ENCODE results near the gene AMN1.
A peak's percentile ranks its signal among the peaks of the same experiment; 100 is the strongest.
"Not testable (repeated sequence)": the region's sequence is repeated elsewhere in the genome, so short reads cannot be mapped to it uniquely, and the experiment has no call there.

The AMN1 gene

DNA sequence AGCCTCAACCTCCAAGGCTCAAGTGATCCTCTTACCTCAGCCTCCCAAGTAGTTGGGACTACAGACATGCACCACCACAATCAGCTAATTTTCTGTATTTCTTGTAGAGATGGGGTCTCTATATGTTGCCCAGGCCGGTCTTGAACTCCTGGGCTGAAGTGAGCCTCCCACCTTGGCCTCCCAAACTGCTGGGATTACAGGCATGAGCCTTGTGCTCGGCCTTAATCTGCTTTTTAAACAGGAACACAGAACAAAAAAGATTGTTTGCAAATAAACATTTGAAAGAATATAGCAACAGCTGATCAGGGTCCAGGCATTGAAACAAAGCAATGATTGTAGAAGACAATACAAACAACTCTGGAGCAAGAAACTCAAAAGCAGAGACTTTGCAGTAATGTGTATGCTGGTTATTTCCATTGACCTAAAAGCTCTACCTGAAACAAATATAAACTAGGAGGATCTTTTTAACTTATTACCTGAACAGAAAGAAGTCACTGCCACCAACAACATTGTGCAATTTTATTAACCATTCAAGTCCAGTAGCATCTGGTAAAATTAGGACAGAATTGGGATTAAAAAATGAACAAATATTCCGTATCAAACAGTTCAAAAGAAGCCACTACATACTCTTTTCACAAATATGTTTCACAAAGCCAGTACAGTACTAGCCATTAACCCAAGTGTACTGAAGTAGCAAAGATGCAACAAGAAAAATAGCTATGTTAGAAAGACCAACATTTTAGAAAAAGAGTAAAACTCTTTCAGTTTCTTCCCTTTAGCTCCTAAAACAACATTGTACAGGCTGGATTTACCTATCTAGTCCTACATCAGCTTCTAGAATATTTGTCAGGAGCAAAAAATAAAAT lies 14.2 kb downstream of the AMN1 start:
- no peak for DNase-seq (ENCODE audit: low read depth)
- H3K4me1 ChIP-seq (ENCODE audit: control insufficient read depth, insufficient read depth, low read length) = no peaks in the 10 kb centered on the region
- H3K9ac ChIP-seq (ENCODE audit: low read length) = no peak overlapping the region
- H3K27me3 ChIP-seq (replicated peaks; ENCODE audit: control insufficient read depth, insufficient read depth, low read length) = no peaks in the 10 kb centered on the region
- no peaks in the 10 kb centered on the region for H3K36me3 ChIP-seq (ENCODE audit: control insufficient read depth, insufficient read depth, low read length, severe bottlenecking)
- H3K9me3 ChIP-seq (ENCODE audit: control insufficient read depth, low read length) = no peaks in the 10 kb centered on the region
- H3K4me3 ChIP-seq (ENCODE audit: low read length) = no peak overlapping the region

DNA sequence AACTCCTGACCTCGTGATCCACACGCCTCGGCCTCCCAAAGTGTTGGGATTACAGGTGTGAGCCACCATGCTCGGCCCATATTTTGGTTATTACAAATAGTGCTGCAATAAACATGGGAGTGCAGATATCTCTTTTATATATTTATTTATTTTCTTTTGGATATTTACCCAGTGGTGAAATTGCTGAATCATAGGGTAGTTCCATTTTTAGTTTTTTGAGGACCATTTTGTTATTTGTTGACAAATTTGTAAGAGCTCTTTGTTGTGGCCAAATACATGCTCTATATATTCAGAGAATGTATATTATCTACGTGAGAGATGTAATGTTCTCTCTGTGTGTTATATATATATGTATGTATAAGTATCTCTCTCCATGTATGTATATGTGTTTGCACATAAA lies 15.9 kb downstream of the AMN1 start:
- Histone ChIP-seq H3K36me3 (ENCODE audit: control insufficient read depth, insufficient read depth, low read length, severe bottlenecking) (no peaks in the 10 kb centered on the region), H3K9ac (ENCODE audit: low read length) (no peak overlapping the region), H3K9me3 (ENCODE audit: control insufficient read depth, low read length) (no peaks in the 10 kb centered on the region), H3K27me3 (replicated peaks; ENCODE audit: control insufficient read depth, insufficient read depth, low read length) (no peaks in the 10 kb centered on the region), H3K4me1 (ENCODE audit: control insufficient read depth, insufficient read depth, low read length) (no peaks in the 10 kb centered on the region), H3K4me3 (ENCODE audit: low read length) (no peak overlapping the region)
- DNase-seq (ENCODE audit: low read depth) = no peak

DNA sequence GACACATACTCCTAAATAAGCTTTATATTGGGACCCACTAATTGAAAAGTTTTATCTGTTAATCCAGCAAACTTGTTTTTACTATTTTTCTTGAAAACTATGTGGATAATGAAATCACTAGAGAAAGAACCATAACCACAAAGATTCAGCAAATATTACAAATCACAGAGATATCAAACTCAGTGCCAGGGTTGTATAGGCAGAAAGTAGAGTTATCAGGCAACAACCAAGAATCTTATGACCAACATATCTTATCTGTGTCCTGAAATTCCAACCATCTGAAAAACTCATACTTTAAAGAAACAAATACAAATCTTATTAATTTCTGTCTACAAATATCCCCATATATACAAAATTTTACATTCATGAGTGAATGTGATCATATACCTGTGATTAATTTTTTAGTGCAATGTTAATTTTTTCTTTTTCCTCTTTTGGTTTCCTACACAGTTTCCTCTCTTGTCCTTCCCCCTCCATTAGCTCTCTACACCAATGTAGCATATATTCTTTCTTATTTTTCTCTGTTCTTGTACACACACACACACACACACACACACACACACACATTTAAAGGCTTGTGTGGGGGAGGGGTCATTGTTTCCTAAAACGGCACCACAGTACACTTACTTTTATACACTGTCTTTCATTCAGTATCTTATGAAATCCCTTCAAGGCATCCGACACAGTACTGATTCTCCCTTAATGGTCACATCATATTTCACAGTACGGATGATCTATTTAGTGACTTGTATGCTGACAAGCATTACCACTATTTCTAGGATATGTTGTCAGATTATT lies 18.6 kb downstream of the AMN1 start:
- DNase-seq (ENCODE audit: low read depth) = no peak
- no peaks in the 10 kb centered on the region for H3K9me3 ChIP-seq (ENCODE audit: control insufficient read depth, low read length)
- no peak overlapping the region for H3K9ac ChIP-seq (ENCODE audit: low read length)
- H3K4me1 ChIP-seq (ENCODE audit: control insufficient read depth, insufficient read depth, low read length) = no peaks in the 10 kb centered on the region
- no peak overlapping the region for H3K4me3 ChIP-seq (ENCODE audit: low read length)
- peaks cover 3% of the 10 kb centered on the region for H3K36me3 ChIP-seq (ENCODE audit: control insufficient read depth, insufficient read depth, low read length, severe bottlenecking)
- H3K27me3 ChIP-seq (replicated peaks; ENCODE audit: control insufficient read depth, insufficient read depth, low read length) = no peaks in the 10 kb centered on the region

DNA sequence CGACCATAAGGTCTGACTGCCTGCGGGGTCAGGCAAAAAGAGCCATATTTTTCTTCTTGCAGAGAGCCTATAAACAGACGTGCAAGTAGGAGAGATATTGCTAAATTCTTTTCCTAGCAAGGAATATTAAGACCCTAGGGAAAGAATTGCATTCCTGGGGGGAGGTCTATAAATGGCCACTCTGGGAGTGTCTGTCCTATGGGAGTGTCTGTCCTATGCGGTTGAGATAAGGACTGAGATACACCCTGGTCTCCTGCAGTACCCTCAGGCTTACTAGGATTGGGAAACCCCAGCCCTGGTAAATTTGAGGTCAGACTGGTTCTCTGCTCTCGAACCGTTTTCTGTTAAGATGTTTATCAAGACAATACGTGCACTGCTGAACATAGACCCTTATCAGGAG lies 20.7 kb downstream of the AMN1 start:
- not testable (repeated sequence) for H3K27me3 ChIP-seq (replicated peaks; ENCODE audit: control insufficient read depth, insufficient read depth, low read length); H3K9me3 ChIP-seq (ENCODE audit: control insufficient read depth, low read length); H3K9ac ChIP-seq (ENCODE audit: low read length); DNase-seq (ENCODE audit: low read depth); H3K4me3 ChIP-seq (ENCODE audit: low read length); H3K36me3 ChIP-seq (ENCODE audit: control insufficient read depth, insufficient read depth, low read length, severe bottlenecking); H3K4me1 ChIP-seq (ENCODE audit: control insufficient read depth, insufficient read depth, low read length)

DNA sequence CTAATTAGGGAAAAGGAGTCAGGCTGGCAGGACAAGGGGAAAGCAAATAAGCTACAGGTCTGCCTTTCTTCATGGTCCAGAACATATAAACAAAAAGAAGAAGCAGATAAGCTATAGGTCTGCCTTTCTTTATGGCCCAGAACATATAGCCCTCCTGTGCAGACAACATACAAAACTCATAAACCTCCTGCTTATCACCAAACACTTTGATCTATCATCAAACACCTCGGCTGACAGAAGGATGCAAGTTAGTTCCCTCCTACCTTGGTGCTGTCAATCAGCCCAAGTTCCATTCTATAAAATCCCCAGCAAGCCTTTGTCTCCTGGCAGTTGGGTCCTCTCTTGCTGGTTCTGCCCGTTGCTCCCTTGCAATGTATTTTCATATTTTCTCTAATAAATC lies 23.2 kb downstream of the AMN1 start:
- no peaks in the 10 kb centered on the region for H3K27me3 ChIP-seq (replicated peaks; ENCODE audit: control insufficient read depth, insufficient read depth, low read length)

DNA sequence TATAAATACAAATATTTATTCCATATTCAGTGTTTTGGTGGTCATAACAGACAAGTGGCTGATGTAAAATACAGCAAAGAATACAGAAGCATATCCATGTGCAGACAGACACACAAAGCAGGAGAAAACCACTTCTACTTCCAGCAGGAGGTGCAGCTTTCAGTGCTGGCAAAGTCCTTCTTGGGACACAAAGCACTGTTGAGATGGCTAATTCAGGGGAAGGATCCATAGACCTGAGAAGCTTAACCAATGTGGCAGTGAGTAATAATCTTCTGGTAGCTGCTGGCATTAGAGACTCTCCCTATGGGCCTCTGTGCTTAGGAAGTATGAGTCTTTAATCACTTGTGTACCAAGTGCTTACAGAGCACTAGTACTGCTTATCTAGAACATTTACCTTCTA lies 26.8 kb downstream of the AMN1 start:
- Histone ChIP-seq H3K27me3 (replicated peaks; ENCODE audit: control insufficient read depth, insufficient read depth, low read length) (no peaks in the 10 kb centered on the region), H3K4me3 (ENCODE audit: low read length) (no peak overlapping the region), H3K9me3 (ENCODE audit: control insufficient read depth, low read length) (no peaks in the 10 kb centered on the region), H3K9ac (ENCODE audit: low read length) (no peak overlapping the region), H3K36me3 (ENCODE audit: control insufficient read depth, insufficient read depth, low read length, severe bottlenecking) (peaks cover 5% of the 10 kb centered on the region), H3K4me1 (ENCODE audit: control insufficient read depth, insufficient read depth, low read length) (peaks cover 5% of the 10 kb centered on the region)
- no peak for DNase-seq (ENCODE audit: low read depth)

More for the DNA sequence above, 23.2 kb downstream of the AMN1 start:
- DNase-seq (ENCODE audit: low read depth) = no peak
- Histone ChIP-seq H3K36me3 (ENCODE audit: control insufficient read depth, insufficient read depth, low read length, severe bottlenecking) (peaks cover 3% of the 10 kb centered on the region), H3K4me3 (ENCODE audit: low read length) (no peak overlapping the region), H3K4me1 (ENCODE audit: control insufficient read depth, insufficient read depth, low read length) (peaks cover 5% of the 10 kb centered on the region), H3K9ac (ENCODE audit: low read length) (no peak overlapping the region), H3K9me3 (ENCODE audit: control insufficient read depth, low read length) (no peaks in the 10 kb centered on the region)

DNA sequence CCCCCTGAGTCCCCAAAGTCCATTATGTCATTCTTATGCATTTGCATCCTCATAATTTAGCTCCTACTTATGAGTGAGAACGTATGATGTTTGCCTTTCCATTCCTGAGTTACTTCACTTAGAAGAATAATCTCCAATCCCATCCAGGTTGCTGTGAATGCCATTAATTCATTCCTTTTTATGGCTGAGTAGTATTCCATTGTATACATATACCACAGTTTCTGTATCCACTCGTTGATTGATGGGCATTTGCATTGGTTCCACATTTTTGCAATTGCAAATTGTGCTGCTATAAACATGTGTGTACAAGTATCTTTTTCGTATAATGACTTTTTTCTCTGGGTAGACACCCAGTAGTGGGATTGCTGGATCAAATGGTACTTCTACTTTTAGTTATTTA lies 38.9 kb downstream of the AMN1 start:
- not testable (repeated sequence) for H3K27me3 ChIP-seq (replicated peaks; ENCODE audit: control insufficient read depth, insufficient read depth, low read length); H3K4me1 ChIP-seq (ENCODE audit: control insufficient read depth, insufficient read depth, low read length); H3K9me3 ChIP-seq (ENCODE audit: control insufficient read depth, low read length)

DNA sequence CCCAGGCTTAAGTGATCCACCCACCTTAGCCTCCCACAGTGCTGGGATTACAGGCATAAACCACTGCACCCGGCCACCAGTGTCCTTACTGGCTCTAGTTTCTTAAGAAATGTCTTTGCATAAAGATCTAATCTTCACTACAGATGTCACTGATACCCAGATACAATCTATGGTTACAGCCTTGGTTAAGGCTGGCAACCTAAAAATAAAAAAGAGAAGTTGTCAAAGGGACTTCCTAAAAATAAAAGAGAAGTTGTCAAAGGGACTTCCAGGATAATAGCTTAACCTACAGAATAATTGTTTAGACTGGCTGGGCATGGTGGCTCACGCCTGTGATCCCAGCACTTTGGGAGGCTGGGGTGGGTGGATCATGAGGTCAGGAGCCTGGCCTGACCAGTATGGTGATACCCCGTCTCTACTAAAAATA lies 41.7 kb downstream of the AMN1 start:
- H3K4me1 ChIP-seq (ENCODE audit: control insufficient read depth, insufficient read depth, low read length) = no peaks in the 10 kb centered on the region
- no peaks in the 10 kb centered on the region for H3K27me3 ChIP-seq (replicated peaks; ENCODE audit: control insufficient read depth, insufficient read depth, low read length)
- no peak overlapping the region for H3K9ac ChIP-seq (ENCODE audit: low read length)
- peaks cover 23% of the 10 kb centered on the region for H3K9me3 ChIP-seq (ENCODE audit: control insufficient read depth, low read length)
- DNase-seq (ENCODE audit: low read depth) = no peak
- no peak overlapping the region for H3K4me3 ChIP-seq (ENCODE audit: low read length)
- no peaks in the 10 kb centered on the region for H3K36me3 ChIP-seq (ENCODE audit: control insufficient read depth, insufficient read depth, low read length, severe bottlenecking)

More for the DNA sequence above, 38.9 kb downstream of the AMN1 start:
- H3K36me3 ChIP-seq (ENCODE audit: control insufficient read depth, insufficient read depth, low read length, severe bottlenecking); H3K4me3 ChIP-seq (ENCODE audit: low read length); H3K9ac ChIP-seq (ENCODE audit: low read length); DNase-seq (ENCODE audit: low read depth): not testable (repeated sequence)

DNA sequence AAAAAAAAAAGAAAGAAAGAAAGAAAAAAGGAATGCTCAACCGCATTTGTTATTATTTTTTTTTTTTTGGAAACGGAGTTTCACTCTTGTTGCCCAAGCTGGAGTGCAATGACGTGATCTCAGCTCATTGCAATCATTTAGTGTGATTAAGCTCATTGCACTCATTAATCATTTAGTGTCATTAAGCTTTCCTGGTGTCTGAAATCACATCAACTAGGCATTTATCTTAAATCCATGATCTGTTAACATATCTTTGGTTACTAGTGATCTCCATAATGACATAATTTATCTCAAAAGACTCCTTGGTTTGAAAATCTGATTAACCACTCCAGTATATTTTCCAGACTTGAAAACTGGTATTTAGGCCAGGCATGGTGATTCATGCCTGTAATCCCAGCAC lies 43.0 kb downstream of the AMN1 start:
- Histone ChIP-seq H3K4me3 (ENCODE audit: low read length) (no peak overlapping the region), H3K9me3 (ENCODE audit: control insufficient read depth, low read length) (peaks cover 23% of the 10 kb centered on the region), H3K4me1 (ENCODE audit: control insufficient read depth, insufficient read depth, low read length) (no peaks in the 10 kb centered on the region), H3K9ac (ENCODE audit: low read length) (no peak overlapping the region), H3K36me3 (ENCODE audit: control insufficient read depth, insufficient read depth, low read length, severe bottlenecking) (no peaks in the 10 kb centered on the region), H3K27me3 (replicated peaks; ENCODE audit: control insufficient read depth, insufficient read depth, low read length) (no peaks in the 10 kb centered on the region)
- no peak for DNase-seq (ENCODE audit: low read depth)

DNA sequence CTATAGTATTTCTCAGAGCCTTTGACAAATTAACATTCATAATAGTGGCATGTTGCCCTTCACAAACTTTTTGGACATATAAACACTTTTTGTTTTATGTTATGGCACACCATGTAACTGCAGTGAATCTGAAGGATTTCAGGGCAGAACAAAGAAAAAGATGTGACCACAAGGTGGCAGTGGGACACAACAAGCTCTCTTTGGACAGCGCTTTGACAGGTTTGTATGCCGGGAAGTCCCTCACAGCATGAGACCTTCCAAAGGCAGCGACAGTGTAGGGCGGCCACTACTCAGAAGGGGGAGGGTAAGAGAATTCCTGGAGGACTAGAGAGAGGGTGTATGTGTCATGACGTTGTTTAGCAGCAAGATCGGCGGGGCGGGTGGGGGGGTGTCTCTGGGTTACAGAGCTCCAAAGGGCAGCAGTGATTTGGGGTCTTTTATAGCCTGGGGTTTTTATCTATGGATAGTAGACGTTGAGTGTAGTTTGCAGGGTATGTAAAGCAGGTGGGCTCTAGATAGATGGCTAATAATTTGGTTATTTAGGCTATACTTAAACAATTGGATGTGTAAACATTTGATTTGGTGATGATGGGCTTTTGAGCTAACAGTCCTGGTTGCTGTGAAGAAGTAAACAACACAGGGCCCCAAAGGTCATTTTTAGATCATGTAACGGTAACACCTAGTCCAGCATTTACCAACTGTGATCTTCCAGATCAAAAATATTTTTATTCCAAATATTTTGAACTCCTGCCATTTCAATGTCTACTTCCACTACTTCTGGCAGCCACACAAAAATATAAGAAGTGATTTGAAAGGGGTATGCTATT lies 46.5 kb downstream of the AMN1 start:
- peaks cover 23% of the 10 kb centered on the region for H3K9me3 ChIP-seq (ENCODE audit: control insufficient read depth, low read length)
- H3K4me1 ChIP-seq (ENCODE audit: control insufficient read depth, insufficient read depth, low read length) = no peaks in the 10 kb centered on the region
- H3K36me3 ChIP-seq (ENCODE audit: control insufficient read depth, insufficient read depth, low read length, severe bottlenecking) = no peaks in the 10 kb centered on the region
- peak; percentile 69 for DNase-seq (ENCODE audit: low read depth)
- H3K4me3 ChIP-seq (ENCODE audit: low read length) = no peak overlapping the region
- H3K27me3 ChIP-seq (replicated peaks; ENCODE audit: control insufficient read depth, insufficient read depth, low read length) = no peaks in the 10 kb centered on the region
- no peak overlapping the region for H3K9ac ChIP-seq (ENCODE audit: low read length)

DNA sequence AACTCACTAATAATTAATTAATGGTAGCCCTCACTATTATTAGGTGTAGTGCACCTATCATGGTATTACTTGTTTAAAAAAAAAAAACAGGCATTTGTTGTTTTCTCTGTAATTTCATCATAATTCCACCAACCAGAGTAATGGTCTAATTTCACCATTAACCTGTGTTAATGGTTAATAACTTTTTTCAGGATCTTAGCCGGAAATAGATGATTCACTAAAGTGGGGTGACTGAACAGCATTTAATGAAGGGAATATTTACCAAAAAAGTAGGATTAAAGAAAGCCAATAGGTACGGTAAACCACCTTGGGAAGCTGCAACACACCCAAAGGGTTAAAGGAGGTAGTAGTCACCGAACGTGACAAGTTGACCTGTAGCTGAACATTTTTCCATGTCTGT lies 56.3 kb downstream of the AMN1 start:
- H3K4me3 ChIP-seq (ENCODE audit: low read length) = no peak overlapping the region
- H3K4me1 ChIP-seq (ENCODE audit: control insufficient read depth, insufficient read depth, low read length) = no peaks in the 10 kb centered on the region
- no peak overlapping the region for H3K9ac ChIP-seq (ENCODE audit: low read length)
- peaks cover 9% of the 10 kb centered on the region for H3K9me3 ChIP-seq (ENCODE audit: control insufficient read depth, low read length)
- no peaks in the 10 kb centered on the region for H3K27me3 ChIP-seq (replicated peaks; ENCODE audit: control insufficient read depth, insufficient read depth, low read length)
- DNase-seq (ENCODE audit: low read depth) = no peak
- H3K36me3 ChIP-seq (ENCODE audit: control insufficient read depth, insufficient read depth, low read length, severe bottlenecking) = peaks cover 17% of the 10 kb centered on the region

Data from adipocyte (in vitro differentiated cells).